AG09319 (cell line): ENCODE results near the gene PURA.

Experiments used
- DNase-seq: peaks from one replicate; pipeline ENCODE4 v3.0.0-alpha.2; 2010; ENCODE audit warnings: low read depth; ENCODE audit errors: extremely low read depth
- TF ChIP-seq, protein P1 (sequence below): IDR thresholded peaks from 2 replicates; pipeline ENCODE4 v1.5.1; 2011; ENCODE audit warnings: low read depth, mild to moderate bottlenecking, inconsistent platforms, low read length, moderate library complexity

The PURA gene

DNA sequence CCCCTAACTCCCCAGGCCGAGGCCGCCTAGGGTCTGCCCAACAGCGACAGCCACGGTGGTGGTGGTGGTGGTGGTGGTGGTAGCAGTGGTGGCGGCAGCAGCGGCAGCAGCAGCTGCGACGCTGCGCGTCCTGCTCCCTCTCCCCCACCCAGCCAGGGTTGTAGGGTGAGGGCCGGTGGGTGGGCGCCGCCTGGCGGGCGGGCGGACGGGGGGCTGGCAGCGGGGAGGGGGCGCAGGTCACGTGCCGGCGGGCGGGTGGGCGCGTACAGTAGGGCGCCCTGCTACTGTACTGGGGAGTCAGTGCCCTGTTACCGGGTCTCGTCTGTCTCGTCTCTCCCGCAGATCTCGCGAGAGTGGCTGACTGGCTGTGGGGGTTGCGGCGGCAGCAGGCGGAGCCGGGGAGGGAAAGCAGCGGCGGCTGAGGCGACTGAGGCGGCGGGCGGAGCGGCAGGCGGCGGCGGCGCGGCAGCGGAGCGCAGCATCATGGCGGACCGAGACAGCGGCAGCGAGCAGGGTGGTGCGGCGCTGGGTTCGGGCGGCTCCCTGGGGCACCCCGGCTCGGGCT is at the start of gene PURA:
TSS of gene PURA (plus strand) at position 411 of the 565 bp plus-strand sequence. CDS start at position 484, 73 bp downstream.
- peak; percentile 84 for DNase-seq
- TF ChIP-seq, protein P1, sequence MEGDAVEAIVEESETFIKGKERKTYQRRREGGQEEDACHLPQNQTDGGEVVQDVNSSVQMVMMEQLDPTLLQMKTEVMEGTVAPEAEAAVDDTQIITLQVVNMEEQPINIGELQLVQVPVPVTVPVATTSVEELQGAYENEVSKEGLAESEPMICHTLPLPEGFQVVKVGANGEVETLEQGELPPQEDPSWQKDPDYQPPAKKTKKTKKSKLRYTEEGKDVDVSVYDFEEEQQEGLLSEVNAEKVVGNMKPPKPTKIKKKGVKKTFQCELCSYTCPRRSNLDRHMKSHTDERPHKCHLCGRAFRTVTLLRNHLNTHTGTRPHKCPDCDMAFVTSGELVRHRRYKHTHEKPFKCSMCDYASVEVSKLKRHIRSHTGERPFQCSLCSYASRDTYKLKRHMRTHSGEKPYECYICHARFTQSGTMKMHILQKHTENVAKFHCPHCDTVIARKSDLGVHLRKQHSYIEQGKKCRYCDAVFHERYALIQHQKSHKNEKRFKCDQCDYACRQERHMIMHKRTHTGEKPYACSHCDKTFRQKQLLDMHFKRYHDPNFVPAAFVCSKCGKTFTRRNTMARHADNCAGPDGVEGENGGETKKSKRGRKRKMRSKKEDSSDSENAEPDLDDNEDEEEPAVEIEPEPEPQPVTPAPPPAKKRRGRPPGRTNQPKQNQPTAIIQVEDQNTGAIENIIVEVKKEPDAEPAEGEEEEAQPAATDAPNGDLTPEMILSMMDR, result no peak

DNA sequence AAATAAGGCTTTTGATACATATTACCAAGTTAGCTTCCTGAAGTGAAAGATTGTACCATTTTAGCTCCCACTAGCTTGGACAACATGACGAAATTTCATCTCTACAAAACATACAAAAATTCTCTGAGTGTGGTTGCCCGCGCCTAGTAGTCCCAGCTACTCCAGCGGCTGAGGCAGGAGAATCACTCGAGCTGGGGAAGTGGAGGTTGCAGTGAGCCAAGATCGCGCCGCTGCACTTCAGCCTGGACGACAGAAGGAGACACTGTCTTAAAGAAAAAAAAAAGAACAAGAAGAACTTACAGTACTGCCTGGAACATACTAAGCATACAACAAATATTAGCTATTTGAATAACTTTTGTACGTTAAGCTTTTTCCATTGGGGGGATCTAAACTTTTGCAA is 41.1 kb upstream of the PURA start:
- DNase-seq, result no peak

DNA sequence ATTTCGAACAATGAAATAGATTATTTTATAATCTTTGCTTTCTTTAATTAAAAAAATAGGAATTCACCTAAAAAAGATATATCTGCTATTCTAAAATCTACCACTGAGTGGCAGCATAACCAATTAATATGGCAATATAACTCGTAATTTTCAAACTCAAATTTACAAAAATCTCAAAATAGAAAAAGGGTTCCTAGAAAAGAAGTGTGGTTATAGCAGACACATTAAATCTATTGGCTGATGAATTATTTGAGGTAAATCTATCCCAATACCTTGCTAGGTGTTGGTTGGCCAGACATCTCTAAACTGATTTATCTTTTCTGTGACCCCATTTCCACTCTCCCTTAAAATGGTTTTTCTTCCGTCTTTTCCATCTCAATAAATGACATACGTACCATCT is 40.6 kb upstream of the PURA start:
- no peak for DNase-seq
- TF ChIP-seq, protein P1, result peak; percentile 47

More for the DNA sequence above, 41.1 kb upstream of the PURA start:
- TF ChIP-seq, protein P1, result no peak

DNA sequence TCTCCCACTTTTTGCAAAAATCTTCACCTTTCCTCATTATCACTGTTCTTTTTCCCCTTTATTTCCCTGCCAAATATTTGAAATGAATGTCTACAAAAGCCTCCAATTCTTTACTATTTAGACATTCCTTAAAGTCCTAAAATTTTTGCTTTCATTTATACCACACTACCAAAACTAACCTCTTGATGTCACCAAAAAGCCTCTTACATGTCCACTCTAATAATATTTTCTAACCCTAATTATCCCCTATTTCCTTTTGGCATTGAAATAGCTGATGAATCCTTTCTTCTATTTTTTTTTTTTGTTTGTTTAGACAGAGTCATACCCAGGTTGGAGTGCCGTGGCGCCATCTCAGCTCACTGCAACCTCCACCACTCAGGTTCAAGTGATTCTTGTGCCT is 38.5 kb upstream of the PURA start:
- TF ChIP-seq, protein P1, result peak; percentile 9
- no peak for DNase-seq

DNA sequence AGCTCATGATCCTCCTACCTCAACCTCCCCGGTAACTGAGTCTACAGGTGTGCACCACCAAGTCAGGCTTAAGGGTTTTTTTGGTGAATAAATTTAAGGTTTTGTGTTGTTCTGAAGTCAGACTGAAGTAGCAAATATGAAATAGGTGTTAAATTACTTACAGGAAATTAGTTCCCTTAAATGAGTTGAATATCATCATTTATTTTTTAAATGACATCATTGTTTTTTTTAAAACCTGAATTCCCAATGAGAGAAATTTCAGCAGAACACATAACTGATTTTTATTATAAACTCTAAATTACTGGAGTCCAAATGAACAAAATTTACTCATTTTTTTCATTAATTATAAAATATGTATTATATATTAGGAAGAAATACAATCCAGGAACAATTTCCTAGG is 37.8 kb upstream of the PURA start:
- TF ChIP-seq, protein P1, result no peak

DNA sequence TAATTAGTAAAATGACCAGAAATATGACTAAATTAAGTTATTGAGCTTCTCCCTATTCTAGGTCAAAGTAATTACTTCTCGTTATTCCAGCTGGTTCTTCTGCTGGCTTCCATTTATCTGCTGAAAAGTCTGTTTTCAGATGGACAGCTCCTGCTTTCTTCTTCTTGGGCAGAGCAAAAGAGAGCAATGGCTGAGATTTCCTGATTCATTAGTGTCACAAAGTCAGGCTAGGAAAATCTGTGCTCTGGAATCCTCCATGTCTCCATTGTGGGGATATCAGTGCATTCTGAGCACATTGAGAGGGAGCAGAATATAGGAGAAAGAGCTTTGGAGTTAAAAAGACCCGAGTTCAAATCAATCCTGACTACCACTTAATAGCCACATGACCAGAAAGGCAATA is 37.1 kb upstream of the PURA start:
- DNase-seq, result no peak
- TF ChIP-seq, protein P1, result no peak

More for the DNA sequence above, 37.8 kb upstream of the PURA start:
- no peak for DNase-seq

DNA sequence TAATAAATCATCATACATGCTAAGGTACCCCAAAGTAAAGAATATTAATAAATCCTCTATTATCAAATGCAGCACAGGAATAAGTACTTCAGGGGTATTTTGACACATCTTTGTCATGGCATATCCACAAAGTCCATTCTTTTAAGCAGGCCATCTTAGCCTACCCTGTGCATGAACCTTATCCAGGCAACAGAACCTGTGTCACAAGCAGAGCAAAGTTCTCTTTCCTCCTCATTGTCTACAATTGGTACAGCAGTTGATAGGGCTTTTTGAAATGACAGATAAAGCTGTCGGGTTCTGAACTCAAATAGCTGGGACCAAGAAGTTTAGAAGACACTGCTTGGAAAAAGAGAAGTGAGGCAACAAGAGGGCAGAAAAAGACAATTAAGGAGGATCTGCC is 30.8 kb upstream of the PURA start:
- TF ChIP-seq, protein P1, result no peak
- no peak for DNase-seq
